Spleen (tissue), 7 donors: ENCODE measurements around the gene IL17D.
"Not testable (repeated sequence)": the region's sequence is repeated elsewhere in the genome, so short reads cannot be mapped to it uniquely, and the experiment has no call there.

ENCODE experiments used
- CTCF ChIP-seq, 11 experiments: fragments of 200-600 bp in 7 of 11; fragments of 450-650 bp in 4 of 11; sonication (generic) in 4 of 11; IDR thresholded peaks in 8 of 11; conservative IDR thresholded peaks in 3 of 11; 1 replicate in 7 of 11; 2 replicates in 4 of 11; pipeline versions ENCODE4 v1.4.0 to v1.8.0; 2016 to 2021; ENCODE audit warnings: antibody characterized with exemption in 11 of 11, inconsistent platforms in 4 of 11, mild to moderate bottlenecking in 1 of 11
- POLR2A ChIP-seq, 3 donors: fragments of 450-650 bp; IDR thresholded peaks; one replicate each; pipeline ENCODE4 v1.5.1; 2017; ENCODE audit warnings: antibody characterized with exemption in 3 of 3, mild to moderate bottlenecking in 1 of 3
- POLR2AphosphoS5 ChIP-seq, 3 donors: sonication (generic); formaldehyde crosslinking; IDR thresholded peaks; one replicate each; pipeline ENCODE4 v1.5.1; 2017; ENCODE audit warnings: antibody characterized with exemption in 3 of 3
- donor health status: DM: no; HTN: no; CAD: no; lungs with moderate emphysema.
- donor health status: DM: no; HTN: no; CAD: no.
- donor health status: DM: no; HTN: no; CAD: no.

GRCh38 chr13:20678606-20679005 is 24.9 kb upstream of the IL17D start:
- not testable (repeated sequence) for TF ChIP-seq CTCF (IDR thresholded peaks at IDR 0.05 in 8 of 11, conservative IDR thresholded peaks at IDR 0.05 in 3 of 11); POLR2AphosphoS5 (IDR thresholded peaks at IDR 0.05); POLR2A (IDR thresholded peaks at IDR 0.05)
